HG03520 (cell line): ENCODE data around the gene NHEJ1.

Source experiments
- ATAC-seq: cut with Tn5 transposase; IDR thresholded peaks from one replicate; pipeline ENCODE4 v1.9.1; 2021; ENCODE audit warnings: mild to moderate bottlenecking, moderate library complexity; ENCODE audit not compliant: unreplicated experiment

The NHEJ1 gene

DNA sequence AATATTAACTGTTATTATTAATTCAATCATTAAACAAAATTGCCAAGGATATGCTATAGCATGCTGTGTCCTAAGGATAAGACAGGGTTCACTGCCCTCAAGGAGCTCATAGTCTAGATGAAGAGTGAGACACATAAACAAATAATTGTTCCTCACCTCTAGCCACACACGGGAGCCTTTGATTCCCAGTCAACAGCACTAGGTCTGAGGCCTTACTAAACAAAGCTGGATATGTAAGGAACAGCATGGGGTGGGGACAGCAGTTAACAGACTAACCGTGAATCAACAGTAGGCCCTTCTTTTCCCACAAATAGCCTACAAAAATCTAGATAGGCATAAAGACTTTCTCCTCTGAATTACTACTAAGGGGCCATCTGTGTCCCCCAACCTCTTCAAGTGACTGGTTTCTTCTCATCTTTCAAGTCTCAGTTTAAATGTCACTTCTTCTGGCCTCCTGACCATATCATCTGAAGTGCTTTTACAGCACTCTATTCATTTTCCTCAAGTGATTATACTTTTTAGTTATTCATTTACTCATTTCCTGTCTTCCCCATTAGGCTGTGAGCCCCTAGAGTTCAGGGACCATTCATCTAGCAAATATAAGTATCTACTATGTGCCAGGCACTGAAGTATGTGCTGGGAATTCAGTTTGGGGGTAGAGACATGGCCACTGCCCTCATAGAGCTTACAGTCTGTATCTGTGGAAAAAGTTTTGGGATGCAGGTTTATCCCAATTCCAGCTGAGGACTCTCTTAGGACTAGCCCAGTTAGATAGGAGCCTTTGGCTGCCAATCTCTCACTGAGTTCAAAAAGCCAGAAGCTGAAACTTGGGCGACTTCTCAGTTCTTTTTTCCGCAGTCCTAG, 69.9 kb downstream of the NHEJ1 start:
- no peak for ATAC-seq

DNA sequence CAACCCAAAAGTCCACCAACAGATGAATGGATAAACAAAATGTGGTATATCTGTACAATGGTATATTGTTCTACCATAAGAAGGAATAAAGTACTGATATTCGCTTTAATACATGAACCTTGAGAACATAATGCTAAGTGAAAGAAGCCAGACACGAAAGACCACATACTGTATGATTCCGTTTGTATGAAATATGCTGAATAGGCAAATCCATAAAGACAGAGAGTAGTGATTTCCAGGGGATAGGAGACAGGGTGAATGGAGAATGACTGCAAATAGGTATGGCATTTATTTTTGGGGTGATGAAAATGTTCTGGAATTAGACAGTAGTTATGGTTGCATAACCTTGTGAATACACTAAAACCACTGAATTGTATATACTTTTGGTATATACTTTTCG, 71.3 kb downstream of the NHEJ1 start:
- ATAC-seq: no peak

GRCh38 chr2:219087848-219088247, 72.8 kb downstream of the NHEJ1 start:
- ATAC-seq: no peak

DNA sequence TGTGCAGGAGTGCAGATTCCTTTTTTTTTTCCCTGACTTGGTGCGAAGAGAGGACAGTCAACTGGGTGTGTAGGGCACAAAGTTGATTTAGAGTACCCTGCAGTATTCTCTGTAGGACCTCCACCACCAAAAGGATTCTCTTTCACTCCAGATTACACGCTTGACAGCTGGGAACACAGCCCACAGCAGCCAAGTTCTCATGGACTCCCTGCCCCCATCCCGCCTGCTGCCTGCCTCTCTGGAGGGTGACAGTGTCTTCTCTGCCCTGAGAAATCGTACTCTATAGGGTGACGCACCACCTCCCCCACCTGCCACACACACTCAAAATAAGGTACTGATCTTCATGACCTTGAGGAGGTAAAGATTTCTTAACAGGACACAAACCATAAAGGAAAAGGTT, 73.3 kb downstream of the NHEJ1 start:
- no peak for ATAC-seq

DNA sequence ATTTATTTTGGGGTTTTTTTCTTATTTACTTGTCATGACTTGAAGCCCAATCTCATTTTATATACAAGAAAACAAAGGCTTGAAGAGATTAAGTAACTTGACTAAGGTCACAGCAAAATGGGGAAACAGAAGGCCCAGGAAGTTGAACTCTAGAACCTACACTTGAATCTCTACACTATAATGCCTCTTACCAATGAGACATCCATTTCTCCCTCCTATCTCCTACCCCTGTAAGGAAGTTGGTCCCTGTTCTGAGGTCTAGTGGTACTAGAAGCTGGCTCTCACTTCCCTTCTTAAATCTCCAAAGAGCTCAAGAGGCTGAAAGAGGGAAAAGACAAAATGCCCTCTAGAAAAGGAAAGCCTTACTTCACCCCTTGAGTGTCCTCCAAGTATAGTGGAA, 74.4 kb downstream of the NHEJ1 start:
- no peak for ATAC-seq

DNA sequence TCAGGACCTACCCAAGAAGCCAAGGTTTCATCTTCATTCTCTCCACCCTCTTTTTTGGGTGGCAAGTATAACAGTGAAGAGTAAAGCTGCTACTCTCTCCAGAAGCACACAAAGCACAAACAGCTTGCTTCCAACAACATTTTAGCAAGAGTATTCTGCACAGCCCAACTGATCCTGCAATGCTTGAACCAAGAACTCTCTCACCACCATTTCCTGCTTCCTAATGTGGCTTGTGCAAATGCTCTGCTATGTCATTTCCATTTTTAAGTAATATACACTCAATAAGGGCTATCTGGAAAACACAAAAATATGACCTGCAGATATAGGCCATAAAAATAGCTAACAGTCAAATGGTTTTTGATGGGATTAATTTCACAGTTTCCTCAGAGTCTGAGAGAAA, 75.8 kb downstream of the NHEJ1 start:
- ATAC-seq: no peak

- no peak for ATAC-seq
These were observed 78.2 kb downstream of the NHEJ1 start for GRCh38 chr2:219082332-219082958.

- no peak for ATAC-seq
These were observed 78.8 kb downstream of the NHEJ1 start for GRCh38 chr2:219081701-219082331.

DNA sequence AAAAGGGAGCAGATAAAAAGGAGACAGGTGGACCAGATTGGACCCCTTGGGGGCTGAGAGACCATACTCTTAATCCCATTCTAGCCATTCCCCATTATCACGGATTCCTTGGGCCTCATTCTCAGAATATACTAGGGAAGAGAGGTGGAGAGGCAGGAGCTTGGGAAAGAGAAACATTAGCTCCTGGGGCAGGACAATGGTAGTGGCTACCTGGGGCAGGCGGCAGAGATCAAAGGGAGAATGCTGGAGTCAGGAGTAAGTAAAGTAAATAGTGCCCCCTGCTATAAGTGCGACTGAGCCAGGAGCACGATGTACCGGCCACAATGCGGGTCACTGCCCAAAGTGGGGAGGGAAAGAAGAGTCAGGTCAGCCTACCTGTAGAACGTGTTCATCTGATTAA, 79.5 kb downstream of the NHEJ1 start:
- ATAC-seq: no peak

- ATAC-seq: no peak
These were observed 81.2 kb downstream of the NHEJ1 start for GRCh38 chr2:219079417-219079816.

DNA sequence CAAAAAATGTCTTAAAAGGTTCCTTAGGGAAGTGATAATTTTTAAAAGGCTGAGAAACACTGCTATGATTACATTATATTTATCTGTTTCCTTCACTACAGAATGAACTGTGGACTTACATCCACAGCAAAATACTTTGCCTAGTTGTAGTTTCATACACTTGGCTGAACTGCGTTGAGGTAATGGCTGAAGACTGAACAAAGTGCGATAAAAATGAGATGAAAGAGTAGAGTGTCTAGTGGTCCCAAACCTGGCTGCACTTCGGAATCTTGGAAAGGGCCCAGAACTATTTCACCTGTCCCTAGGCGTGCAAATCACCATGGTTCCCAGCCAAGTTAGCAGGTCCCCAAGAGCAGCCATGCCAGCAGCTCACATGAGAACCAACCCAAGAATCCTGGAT, 81.7 kb downstream of the NHEJ1 start:
- no peak for ATAC-seq

DNA sequence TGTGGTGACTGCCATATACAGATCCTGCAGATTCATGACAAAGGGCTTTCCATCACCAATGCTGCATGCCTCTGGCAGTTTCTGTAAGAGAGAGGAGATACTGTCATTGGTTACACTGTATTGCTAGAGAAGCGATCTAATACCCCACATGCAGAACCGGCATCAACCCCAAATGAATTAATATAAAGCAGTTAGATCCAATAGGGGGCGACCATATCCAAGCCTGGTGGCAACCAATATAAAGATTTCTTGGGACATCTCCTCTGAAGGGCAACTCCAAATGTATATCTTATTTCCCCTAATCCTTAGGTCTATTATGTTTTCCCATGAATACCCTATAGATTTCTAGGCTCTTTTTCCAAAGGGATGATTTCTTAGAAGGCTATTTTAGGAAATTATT, 82.5 kb downstream of the NHEJ1 start:
- no peak for ATAC-seq

DNA sequence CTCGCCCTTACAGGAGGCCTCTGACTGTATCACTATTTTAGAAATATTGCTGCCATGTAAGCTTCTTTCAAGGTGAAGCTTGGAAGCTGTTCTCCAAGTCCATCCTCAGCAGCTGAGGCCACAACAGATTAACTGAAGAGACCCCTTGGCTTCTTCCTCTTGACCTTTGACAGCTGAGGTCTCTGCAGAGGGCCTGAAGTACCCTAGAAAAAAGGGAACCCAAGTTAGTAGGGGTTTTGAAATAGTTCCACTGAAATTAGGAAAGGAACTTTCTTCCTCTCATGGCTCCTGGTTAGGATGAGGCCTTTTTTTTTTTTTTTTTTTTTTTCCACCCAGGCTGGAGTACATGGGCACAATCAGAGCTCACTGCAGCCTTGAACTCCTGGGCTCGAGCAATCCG, 84.4 kb downstream of the NHEJ1 start:
- ATAC-seq: no peak

- ATAC-seq: no peak
These were observed 87.0 kb downstream of the NHEJ1 start for GRCh38 chr2:219073413-219074129.

DNA sequence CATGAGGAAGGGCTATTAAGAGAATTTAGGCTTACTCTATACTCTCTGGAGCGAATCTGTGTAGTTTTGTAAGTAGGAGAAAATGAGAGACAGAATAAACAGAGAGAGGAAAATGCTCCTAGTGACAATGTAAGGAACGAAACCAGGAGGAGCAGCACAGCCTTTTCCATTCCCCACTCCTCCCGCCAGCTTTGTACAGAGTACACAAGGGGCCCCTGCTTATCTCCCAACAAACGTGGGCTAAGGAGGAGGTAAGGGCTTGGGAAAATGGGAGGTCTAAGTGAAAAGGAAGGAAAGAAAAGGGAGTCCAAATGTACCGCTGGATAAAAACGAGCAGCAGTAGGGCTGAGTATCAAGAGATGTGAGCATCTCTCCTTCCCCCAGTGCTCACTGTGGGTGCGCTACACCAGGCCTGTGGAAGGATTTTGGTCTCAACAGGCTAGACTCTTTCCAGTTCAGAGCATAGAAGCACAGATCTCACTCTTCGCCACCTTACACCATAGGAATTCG, 87.8 kb downstream of the NHEJ1 start:
- no peak for ATAC-seq

DNA sequence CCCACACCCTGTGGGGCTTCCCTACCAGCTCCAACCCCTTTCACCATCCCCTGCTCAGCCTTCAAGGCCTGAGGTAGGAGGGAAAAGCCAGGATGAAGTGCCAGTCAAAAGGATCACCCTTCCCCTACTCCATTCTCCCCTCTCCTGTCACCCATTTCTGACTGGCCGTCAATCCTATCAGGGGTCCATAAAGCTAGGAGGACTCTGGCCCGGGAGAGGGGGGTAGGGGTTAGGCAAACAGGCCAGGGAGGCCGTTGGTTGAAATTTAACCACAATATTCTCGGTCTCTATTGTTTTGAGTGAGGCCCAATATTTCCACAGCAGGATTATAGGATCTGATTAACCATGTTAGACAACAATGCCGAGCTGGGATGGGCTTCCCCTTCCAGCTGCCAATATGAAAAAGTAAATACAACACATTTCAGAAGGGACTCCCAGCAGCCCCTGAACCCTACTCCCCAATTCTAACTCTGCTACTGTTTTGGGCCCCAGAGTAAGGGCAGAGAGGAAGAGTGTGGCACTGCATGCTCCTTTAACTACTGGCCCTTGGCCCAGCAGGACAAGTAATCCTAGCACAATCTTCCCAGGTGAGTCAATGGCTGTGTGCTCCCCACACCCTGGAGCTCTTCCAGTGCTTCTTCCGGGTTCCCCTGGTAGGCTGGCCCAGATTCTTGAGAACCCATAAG, 89.3 kb downstream of the NHEJ1 start:
- no peak for ATAC-seq

- ATAC-seq: no peak
These were observed 95.1 kb downstream of the NHEJ1 start for GRCh38 chr2:219065484-219065883.

GRCh38 chr2:219062081-219062480, 98.5 kb downstream of the NHEJ1 start:
- ATAC-seq: no peak

GRCh38 chr2:219060821-219061791, 99.5 kb downstream of the NHEJ1 start, which contains the start of gene IHH:
IHH (minus strand) TSS chr2:219060921; CDS start chr2:219060467, 454 bp downstream.
- no peak for ATAC-seq
